Measurements from ENCODE around the gene OR4X1.
"Not testable (repeated sequence)": the region's sequence is repeated elsewhere in the genome, so short reads cannot be mapped to it uniquely, and the experiment has no call there.

OR4X1 gene

GRCh38 chr11:48263423-48263911 lies at the start of gene OR4X1:
Gene OR4X1, plus strand, starts transcription at chr11:48263861. Its CDS starts 0 bp downstream, at chr11:48263861.
- FAIRE-seq (no peak), DNase-seq (ENCODE audit: insufficient read length, low spot score) (no peak)
- no peak for TF ChIP-seq CTCF (IDR thresholded peaks at IDR 0.05; ENCODE audit: insufficient read depth, missing control alignments)

GRCh38 chr11:48216510-48216909 lies 47.2 kb upstream of the OR4X1 start, which contains the start of gene OR4B1:
Gene OR4B1, plus strand, starts transcription at chr11:48216810. Its CDS starts 0 bp downstream, at chr11:48216810.
- no peak for TF ChIP-seq CTCF (IDR thresholded peaks at IDR 0.05; ENCODE audit: insufficient read depth, missing control alignments)
- no peak for FAIRE-seq
- DNase-seq (ENCODE audit: insufficient read length, low spot score) = no peak

GRCh38 chr11:48228761-48229160 lies 34.9 kb upstream of the OR4X1 start:
- FAIRE-seq (no peak), DNase-seq (ENCODE audit: insufficient read length, low spot score) (no peak)
- TF ChIP-seq CTCF (IDR thresholded peaks at IDR 0.05; ENCODE audit: insufficient read depth, missing control alignments) = no peak

- not testable (repeated sequence) for FAIRE-seq; DNase-seq (ENCODE audit: insufficient read length, low spot score)
These were observed 33.6 kb upstream of the OR4X1 start for GRCh38 chr11:48230057-48230456.

- no peak for TF ChIP-seq CTCF (IDR thresholded peaks at IDR 0.05; ENCODE audit: insufficient read depth, missing control alignments)
- DNase-seq (ENCODE audit: insufficient read length, low spot score) (no peak), FAIRE-seq (no peak)
These were observed 25.9 kb upstream of the OR4X1 start for GRCh38 chr11:48237727-48238126.

- DNase-seq (ENCODE audit: insufficient read length, low spot score) = no peak
- no peak for TF ChIP-seq CTCF (IDR thresholded peaks at IDR 0.05; ENCODE audit: insufficient read depth, missing control alignments)
- no peak for FAIRE-seq
These were observed 21.2 kb upstream of the OR4X1 start for GRCh38 chr11:48242501-48242900.

GRCh38 chr11:48244804-48245203 lies 18.9 kb upstream of the OR4X1 start, which contains the start of gene OR4X2:
Gene OR4X2, plus strand, starts transcription at chr11:48245104. Its CDS starts 0 bp downstream, at chr11:48245104.
- FAIRE-seq = no peak
- no peak for TF ChIP-seq CTCF (IDR thresholded peaks at IDR 0.05; ENCODE audit: insufficient read depth, missing control alignments)

GRCh38 chr11:48248902-48249301 lies 14.8 kb upstream of the OR4X1 start:
- TF ChIP-seq CTCF (IDR thresholded peaks at IDR 0.05; ENCODE audit: insufficient read depth, missing control alignments) = no peak
- no peak for FAIRE-seq

More at GRCh38 chr11:48244804-48245203, 18.9 kb upstream of the OR4X1 start, which contains the start of gene OR4X2:
- no peak for DNase-seq (ENCODE audit: insufficient read length, low spot score)

More at GRCh38 chr11:48248902-48249301, 14.8 kb upstream of the OR4X1 start:
- DNase-seq (ENCODE audit: insufficient read length, low spot score) = no peak

All from D721Med (cell line).